H1 (cell line): Measurements from ENCODE around the gene GPD1L. TPM values are rescaled to one million over a fixed set of nuclear protein-coding genes. Genes with fewer than 3 reads are reported as not detected.

Experiments used
- BRCA1 ChIP-seq: IDR thresholded peaks from 2 replicates; pipeline ENCODE4 v1.6.1; 2012; ENCODE audit warnings: low read depth, low read length, improper control_type of control experiment
- CBX5 ChIP-seq: fragments of 300-800, 300-1000 bp; sonication (generic); IDR thresholded peaks from 2 replicates; pipeline ENCODE4 v1.7.1; 2016; ENCODE audit warnings: antibody characterized with exemption, low read length, low read depth
- CBX8 ChIP-seq: fragments of 300-800, 300-1000 bp; sonication (generic); IDR thresholded peaks from 2 replicates; pipeline ENCODE4 v1.7.1; 2016; ENCODE audit warnings: low read depth, low read length, borderline replicate concordance
- CEBPB ChIP-seq: IDR thresholded peaks from 2 replicates; pipeline ENCODE4 v1.6.1; 2012; ENCODE audit warnings: low read depth, low read length
- CHD1 ChIP-seq: IDR thresholded peaks from 2 replicates; pipeline ENCODE4 v1.6.1; 2012; ENCODE audit warnings: low read depth, low read length, improper control_type of control experiment
- CREB1 ChIP-seq: IDR thresholded peaks from 2 replicates; pipeline ENCODE4 v1.6.1; 2012; ENCODE audit warnings: inconsistent platforms
- CTBP2 ChIP-seq: IDR thresholded peaks from 2 replicates; pipeline ENCODE4 v1.7.0; 2011; ENCODE audit warnings: borderline replicate concordance, mild to moderate bottlenecking, moderate library complexity, mixed read lengths, low read length; ENCODE audit not compliant: insufficient read depth, insufficient read length
- FOSL1 ChIP-seq: IDR thresholded peaks from 2 replicates; pipeline ENCODE4 v1.6.1; 2011; ENCODE audit warnings: mild to moderate bottlenecking, low read depth, low read length, moderate library complexity; ENCODE audit not compliant: insufficient read depth
- HDAC2 ChIP-seq, 2 experiments: fragments of 300-600 bp in 1 of 2; sonication (generic) in 1 of 2; IDR thresholded peaks; 2 replicates each; pipeline ENCODE4 v1.6.1; 2011 to 2012; ENCODE audit warnings: low read depth in 2 of 2, low read length in 2 of 2, mild to moderate bottlenecking in 2 of 2, moderate library complexity in 2 of 2, borderline replicate concordance in 1 of 2, inconsistent platforms in 1 of 2
- JUN ChIP-seq: IDR thresholded peaks from 2 replicates; pipeline ENCODE4 v1.6.1; 2011; ENCODE audit warnings: low read depth, mild to moderate bottlenecking, improper control_type of control experiment, low read length
- KDM4A ChIP-seq: IDR thresholded peaks from one replicate; pipeline ENCODE4 v1.7.1; 2012; ENCODE audit warnings: low read depth, mild to moderate bottlenecking, moderate library complexity, low read length, inconsistent platforms; ENCODE audit not compliant: severe bottlenecking
- KDM5A ChIP-seq: fragments of 200-600 bp; IDR thresholded peaks from 2 replicates; pipeline ENCODE4 v1.7.1; 2012; ENCODE audit warnings: mild to moderate bottlenecking, low read length, inconsistent platforms, mixed read lengths
- RFX5 ChIP-seq: IDR thresholded peaks from 2 replicates; pipeline ENCODE4 v1.6.1; 2011; ENCODE audit warnings: low read depth, low read length, improper control_type of control experiment, borderline replicate concordance
- SAP30 ChIP-seq: fragments of 300-600 bp; sonication (generic); IDR thresholded peaks from 2 replicates; pipeline ENCODE4 v1.7.1; 2012; ENCODE audit warnings: low read length, moderate library complexity, mild to moderate bottlenecking, inconsistent platforms; ENCODE audit not compliant: insufficient read depth, insufficient replicate concordance
- SIN3A ChIP-seq, 2 experiments: IDR thresholded peaks in 1 of 2; conservative IDR thresholded peaks in 1 of 2; 2 replicates each; pipeline ENCODE4 v1.6.1; 2011 to 2012; ENCODE audit warnings: low read length in 2 of 2, improper control_type of control experiment in 1 of 2, low read depth in 1 of 2, mild to moderate bottlenecking in 1 of 2
- SP1 ChIP-seq: IDR thresholded peaks from 2 replicates; pipeline ENCODE4 v1.6.1; 2011; ENCODE audit warnings: low read depth, low read length
- SUZ12 ChIP-seq: fragments of 200-600 bp; sonication (generic); IDR thresholded peaks from 2 replicates; pipeline ENCODE4 v1.6.1; 2012; ENCODE audit warnings: mild to moderate bottlenecking, inconsistent platforms, low read length, moderate library complexity, mixed read lengths
- TCF12 ChIP-seq: IDR thresholded peaks from 2 replicates; pipeline ENCODE4 v1.6.1; 2011; ENCODE audit warnings: low read depth, mild to moderate bottlenecking, low read length
- ZNF274 ChIP-seq: IDR thresholded peaks from 2 replicates; pipeline ENCODE4 v1.7.0; 2012; ENCODE audit warnings: low read length, borderline replicate concordance; ENCODE audit errors: extremely low read depth
- polyA plus RNA-seq, 7 experiments: library from polyadenylated mRNA; depleted of rRNA in 3 of 7; stranded (reverse) in 5 of 7; unstranded in 2 of 7; fragments of >200 nt in 5 of 7; fragments of 200-250 nt in 2 of 7; gene quantifications; 1 replicate in 5 of 7; 2 replicates in 1 of 7; 4 replicates in 1 of 7; pipeline versions ENCODE4 v1.2.1 to v1.2.3, GENCODE V29; 2011 to 2013; ENCODE audit warnings: missing spikeins in 2 of 7, mixed read lengths in 2 of 7
- total RNA-seq: library from RNA; stranded (reverse); fragmentation: NEBNext Ultra II Directional; extraction: Animal tissue kit (Norgen Biotek cat#: 25700); gene quantifications from 2 replicates; pipeline ENCODE4 v1.2.1, GENCODE V29; 2021
- TF ChIP-seq, protein P1 (sequence below): IDR thresholded peaks from 2 replicates; pipeline ENCODE4 v1.6.1; 2011; ENCODE audit warnings: low read length, improper control_type of control experiment

GPD1L gene
- total and polyA plus RNA-seq, 2 of the 8 experiments (the other 6 are each of a cell fraction or from before 2014, with no cell fraction given): 2.4 to 8.4 TPM

- 0 out of 2 replicates have a peak, but pooled peaks have one; percentile 3 for TF ChIP-seq SUZ12
- TF ChIP-seq BRCA1: no peak
- no peak for TF ChIP-seq CEBPB
- no peak for TF ChIP-seq FOSL1
- 0 out of 2 replicates have a peak, but pooled peaks have one; percentile 16 for TF ChIP-seq SP1
- no peak for TF ChIP-seq RFX5
- TF ChIP-seq HDAC2 (IDR thresholded peaks at IDR 0.05; ENCODE audit: borderline replicate concordance in 1 of 2, low read depth in 2 of 2, low read length in 2 of 2): no peak
- TF ChIP-seq, protein P1, sequence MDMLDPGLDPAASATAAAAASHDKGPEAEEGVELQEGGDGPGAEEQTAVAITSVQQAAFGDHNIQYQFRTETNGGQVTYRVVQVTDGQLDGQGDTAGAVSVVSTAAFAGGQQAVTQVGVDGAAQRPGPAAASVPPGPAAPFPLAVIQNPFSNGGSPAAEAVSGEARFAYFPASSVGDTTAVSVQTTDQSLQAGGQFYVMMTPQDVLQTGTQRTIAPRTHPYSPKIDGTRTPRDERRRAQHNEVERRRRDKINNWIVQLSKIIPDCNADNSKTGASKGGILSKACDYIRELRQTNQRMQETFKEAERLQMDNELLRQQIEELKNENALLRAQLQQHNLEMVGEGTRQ: no peak
- TF ChIP-seq CREB1: no peak
- TF ChIP-seq ZNF274: no peak
- TF ChIP-seq JUN: no peak
- TF ChIP-seq TCF12: no peak
- TF ChIP-seq CTBP2: peak; percentile 34
- no peak for TF ChIP-seq SAP30
- TF ChIP-seq KDM4A: peak; percentile 99
- no peak for TF ChIP-seq KDM5A
- TF ChIP-seq CBX8: no peak
- no peak for TF ChIP-seq CBX5
- TF ChIP-seq CHD1: no peak
- TF ChIP-seq SIN3A (conservative IDR thresholded peaks at IDR 0.05 in 1 of 2, IDR thresholded peaks at IDR 0.05 in 1 of 2; ENCODE audit: low read depth in 1 of 2, low read length in 2 of 2): peak; percentile 43 to 51; a peak in 2 of 4 replicates
Observed at GRCh38 chr3:32106132-32106928, at the start of gene GPD1L (continued).
